Lung microvascular endothelial cell (primary cell): ENCODE measurements around the gene GPC5. TPM values are rescaled to one million over a fixed set of nuclear protein-coding genes. Genes with fewer than 3 reads are reported as not detected.
"Not testable (repeated sequence)": the region's sequence is repeated elsewhere in the genome, so short reads cannot be mapped to it uniquely, and the experiment has no call there.

Source experiments
- DNase-seq, 2 donors: peaks; one replicate each; pipeline versions ENCODE4 v3.0.0 to v3.0.0-alpha.2; 2010; ENCODE audit warnings: low read depth in 2 of 2
- total RNA-seq: library from RNA; depleted of rRNA; stranded (reverse); fragments of >200 nt; gene quantifications from 2 replicates; pipeline ENCODE4 v1.2.1, GENCODE V29; 2014

Gene GPC5
- total RNA-seq = 0.79 and 1.1 TPM in 2 replicates

DNA sequence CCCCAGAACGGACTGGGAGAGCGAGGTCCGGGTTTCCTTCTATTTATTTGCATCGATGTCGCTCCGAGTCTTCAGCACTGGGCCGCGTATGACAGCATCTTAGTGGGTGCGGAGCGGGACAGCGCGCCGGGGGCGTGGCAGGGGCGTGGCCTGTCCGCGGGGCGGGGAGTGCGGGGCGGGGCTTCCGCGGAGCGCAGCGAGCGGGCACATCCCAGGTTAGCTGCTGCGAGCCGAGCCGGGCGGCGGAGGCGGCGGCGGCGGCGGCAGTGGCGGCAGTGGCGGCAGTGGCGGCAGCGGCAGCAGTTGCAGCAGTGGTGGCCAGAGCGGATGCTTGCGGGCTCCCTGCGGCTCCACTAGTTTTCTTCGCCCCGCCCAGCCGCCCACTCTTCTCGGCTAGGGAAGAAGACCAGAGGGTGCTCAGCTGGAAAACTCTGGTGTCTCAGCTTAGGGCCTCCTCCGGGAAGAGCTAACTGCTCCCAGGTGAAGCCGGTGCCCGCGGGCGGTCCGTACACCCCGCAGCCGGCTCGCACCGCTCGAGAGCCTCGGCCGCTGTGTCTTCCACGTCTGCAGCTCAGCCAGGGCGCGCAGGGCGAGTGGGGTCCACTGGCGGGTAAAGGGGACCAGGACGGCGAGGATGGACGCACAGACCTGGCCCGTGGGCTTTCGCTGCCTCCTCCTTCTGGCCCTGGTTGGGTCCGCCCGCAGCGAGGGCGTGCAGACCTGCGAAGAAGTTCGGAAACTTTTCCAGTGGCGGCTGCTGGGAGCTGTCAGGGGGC, at the start of gene GPC5:
Gene GPC5 (plus strand): TSS at position 209 of the 776 bp plus-strand sequence.
- DNase-seq = peak; percentile 60 to 66

DNA sequence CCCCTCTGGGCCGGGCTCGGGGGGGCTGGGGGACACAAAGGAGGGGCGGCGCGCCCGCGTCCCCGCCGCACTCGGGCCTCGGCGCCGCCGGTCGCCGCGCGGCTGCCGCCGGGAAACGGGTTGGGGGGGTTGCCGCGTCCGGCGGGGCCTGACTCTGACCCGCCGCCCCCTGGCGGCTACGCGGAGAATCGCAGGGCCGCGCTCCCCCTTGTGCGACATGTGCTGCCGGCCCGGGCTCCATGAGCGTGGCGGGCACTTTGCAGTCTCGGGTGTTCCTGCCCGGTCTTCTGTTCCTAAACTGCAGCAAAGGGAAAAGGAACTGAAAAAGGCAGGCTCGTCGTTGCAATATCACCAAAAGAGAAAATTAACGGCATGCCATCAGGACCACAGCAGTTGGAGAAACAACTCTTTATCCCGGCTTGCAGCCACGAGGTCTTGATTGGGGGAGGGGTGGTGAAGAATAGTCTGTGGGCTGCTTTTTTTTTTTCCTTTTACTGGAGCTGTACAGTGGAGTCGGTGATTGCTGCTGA, 49.5 kb upstream of the GPC5 start:
- DNase-seq = peak; percentile 88 to 93

DNA sequence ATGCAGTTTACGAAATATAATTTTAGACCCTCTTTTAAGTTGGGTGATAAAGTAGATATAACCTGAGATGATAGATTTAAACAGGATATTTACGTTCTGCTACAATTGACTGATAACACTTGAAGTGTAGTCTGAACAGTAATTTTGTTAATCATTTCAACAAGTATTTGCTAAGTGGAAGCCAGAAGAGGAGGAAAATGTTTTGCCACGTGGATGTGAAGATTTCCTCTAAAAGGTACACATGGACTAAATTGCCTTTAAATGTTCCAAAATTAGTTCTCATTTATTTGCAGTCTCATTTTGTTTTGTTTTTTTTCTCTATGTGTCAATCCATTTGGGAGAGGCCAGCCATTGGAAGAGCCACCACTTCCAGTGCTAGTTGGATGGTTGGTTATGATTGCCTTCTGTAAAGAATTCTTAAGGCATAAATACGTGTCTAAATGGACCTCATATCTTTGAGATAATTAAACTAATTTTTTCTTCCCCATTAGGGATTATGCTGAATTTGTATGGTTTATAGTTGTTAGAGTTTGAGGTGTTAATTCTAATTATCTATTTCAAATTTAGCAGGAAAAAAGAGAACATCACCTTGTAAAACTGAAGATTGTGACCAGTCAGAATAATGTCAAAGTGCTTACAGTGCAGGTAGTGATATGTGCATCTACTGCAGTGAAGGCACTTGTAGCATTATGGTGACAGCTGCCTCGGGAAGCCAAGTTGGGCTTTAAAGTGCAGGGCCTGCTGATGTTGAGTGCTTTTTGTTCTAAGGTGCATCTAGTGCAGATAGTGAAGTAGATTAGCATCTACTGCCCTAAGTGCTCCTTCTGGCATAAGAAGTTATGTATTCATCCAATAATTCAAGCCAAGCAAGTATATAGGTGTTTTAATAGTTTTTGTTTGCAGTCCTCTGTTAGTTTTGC, 48.2 kb upstream of the GPC5 start:
- no peak for DNase-seq

DNA sequence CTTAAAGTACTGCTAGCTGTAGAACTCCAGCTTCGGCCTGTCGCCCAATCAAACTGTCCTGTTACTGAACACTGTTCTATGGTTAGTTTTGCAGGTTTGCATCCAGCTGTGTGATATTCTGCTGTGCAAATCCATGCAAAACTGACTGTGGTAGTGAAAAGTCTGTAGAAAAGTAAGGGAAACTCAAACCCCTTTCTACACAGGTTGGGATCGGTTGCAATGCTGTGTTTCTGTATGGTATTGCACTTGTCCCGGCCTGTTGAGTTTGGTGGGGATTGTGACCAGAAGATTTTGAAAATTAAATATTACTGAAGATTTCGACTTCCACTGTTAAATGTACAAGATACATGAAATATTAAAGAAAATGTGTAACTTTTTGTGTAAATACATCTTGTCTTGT, 47.3 kb upstream of the GPC5 start:
- DNase-seq = no peak

DNA sequence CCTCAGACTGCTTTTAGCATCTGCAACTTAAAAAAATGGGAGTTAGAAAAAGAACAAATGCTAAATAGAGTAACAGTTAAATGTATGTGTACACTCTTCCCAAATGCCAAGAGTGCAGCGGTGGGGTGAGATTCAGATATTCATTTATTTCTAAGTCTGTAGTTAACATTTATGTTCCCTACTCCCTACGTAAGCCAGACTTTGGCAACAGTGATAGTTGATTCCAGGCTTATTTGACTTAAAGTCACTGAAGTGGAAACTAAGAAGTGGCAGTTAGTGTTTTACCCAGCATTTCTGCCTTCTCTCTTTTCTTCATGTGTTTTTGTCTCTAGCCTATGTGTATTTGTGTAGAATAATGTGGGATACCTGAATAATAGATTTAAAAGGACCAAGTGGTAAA, 46.4 kb upstream of the GPC5 start:
- DNase-seq = no peak

DNA sequence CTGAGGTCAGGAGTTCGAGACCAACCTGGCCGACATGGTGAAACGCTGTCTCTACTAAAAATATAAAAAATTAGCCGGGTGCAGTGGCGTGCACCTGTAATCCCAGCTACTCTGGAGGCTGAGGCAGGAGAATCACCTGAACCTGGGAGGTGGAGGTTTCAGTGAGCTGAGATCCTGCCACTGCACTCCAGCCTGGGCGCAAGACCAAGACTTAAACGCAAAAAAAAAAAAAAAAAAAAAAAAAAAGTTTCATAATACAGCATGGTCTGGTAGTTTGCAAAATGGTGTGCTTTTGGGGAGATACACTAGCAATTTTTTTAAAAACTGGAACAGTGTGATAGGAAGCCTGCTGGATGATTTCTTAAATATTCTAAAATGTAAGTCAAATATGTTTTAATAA, 45.5 kb upstream of the GPC5 start:
- DNase-seq = not testable (repeated sequence)

DNA sequence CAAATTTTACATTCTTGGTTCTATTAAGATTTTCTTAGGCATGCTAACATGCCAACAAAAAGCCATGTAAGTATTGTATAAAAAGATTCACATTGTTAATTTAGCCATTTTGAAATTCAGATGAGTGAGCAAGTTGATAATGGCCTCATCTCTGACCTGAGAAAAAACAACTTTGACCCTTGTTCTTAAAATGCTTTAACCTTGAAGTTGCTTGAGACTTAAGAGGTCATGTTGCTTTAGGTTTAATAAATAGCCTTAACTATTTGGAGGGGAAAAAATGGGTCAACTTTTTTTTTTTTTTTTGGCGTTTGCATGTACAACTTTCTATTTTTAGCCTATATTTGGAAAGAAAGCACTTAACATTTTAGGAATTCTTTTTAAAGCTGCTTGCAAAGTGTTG, 44.9 kb upstream of the GPC5 start:
- no peak for DNase-seq

DNA sequence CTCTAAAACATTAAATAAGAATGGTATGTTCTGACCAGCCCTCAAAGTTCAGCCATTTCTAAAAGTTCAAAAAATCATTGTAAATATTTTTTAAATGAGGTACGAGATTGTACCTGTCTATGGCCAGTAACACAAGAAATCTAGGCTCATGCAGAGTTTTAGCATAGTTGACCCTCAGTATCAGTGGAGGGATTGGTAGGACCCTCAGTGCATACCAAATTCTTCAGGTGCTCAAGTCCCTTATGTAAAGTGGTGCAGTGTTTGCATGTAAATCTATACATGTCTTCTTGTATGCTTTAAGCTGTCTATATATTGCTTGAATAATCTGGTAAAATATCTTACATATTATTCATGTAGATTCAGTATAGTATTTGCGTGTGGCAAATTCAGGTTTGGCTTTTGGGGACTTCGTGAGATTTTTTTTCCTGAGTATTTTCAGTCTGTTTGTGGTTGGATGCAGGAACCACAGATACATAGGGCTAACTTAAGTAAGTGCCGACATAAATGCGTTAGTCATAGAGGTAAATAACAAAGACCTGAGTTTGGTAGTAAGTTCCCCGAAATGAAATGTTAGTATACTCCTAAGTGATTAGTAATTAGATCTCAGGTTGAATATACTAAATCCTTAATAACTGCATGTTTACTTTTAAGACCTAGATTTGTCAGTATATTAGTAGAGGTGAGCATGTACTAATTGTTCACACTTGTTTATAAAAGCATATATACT, 43.2 kb upstream of the GPC5 start:
- DNase-seq = no peak

DNA sequence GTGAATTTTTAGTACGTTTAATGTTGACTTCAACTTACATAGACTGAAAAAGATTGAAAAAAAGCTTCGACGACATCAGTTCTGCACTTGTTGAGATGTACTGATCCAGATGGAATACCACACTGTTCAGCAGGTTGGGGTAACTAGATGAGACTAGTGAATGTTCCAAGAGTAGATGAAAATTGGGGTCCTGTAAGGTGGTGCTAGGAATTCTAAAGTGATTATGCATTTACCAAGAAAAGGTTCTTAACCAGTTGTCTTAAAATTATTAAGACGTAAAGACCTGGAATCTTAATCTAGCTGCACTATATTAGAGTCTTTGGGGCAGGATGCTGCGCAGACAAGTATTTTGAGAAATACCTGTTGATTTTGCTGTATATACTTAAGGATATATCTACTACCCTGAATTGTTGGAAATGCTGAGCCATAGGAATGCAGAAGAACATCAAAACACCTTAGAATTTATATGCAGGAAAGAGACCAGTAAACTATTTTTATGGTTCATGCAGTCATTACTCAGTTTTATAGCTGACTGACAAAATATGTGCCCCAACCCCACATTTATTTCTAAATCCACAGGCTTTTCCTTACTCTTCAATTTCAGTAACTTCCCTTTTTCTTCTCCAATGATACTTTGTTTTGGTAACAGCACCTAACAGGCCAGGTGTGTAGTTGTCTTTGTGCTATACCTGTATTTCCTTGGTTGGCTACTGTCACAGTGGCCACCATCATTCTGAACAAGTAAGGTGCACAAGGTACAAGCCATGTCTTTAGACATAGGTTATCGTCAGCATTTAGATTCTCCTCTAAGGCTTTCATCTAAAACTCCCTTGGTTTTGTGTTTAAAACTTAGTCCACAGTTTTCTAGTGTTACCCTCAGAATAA, 42.4 kb upstream of the GPC5 start:
- no peak for DNase-seq

DNA sequence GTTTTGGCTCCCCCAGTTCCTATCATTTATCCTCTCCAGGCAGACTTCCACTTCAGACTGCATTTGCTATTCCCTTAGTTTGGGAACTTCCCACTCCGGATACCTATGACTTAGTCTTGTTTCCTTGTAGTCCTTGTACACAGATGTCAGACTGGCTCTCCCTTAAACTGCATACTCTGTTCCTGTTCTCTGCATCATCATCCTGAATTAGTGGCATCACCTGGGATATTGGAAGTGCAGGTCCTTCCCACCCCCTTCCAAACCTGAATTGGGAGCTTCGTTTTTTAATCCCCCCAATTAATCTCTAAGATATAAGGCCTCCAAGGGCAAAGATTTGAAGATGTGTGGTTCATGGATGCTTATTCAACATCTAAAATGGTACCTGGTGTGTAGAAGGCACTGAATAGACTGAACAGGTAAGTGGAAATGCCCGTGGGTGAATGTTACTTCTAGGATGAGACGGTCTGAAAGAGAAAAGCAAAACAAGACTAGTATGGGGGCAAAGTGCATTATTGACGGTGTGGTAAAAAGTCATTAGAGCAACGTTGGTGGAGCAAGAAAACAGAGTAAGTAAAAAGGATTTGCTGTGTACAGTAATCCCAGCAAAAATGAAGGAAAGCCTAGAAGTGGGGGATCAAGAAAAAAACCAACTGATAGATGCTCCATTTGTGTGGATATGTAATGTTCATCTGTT, 41.4 kb upstream of the GPC5 start:
- DNase-seq = no peak

DNA sequence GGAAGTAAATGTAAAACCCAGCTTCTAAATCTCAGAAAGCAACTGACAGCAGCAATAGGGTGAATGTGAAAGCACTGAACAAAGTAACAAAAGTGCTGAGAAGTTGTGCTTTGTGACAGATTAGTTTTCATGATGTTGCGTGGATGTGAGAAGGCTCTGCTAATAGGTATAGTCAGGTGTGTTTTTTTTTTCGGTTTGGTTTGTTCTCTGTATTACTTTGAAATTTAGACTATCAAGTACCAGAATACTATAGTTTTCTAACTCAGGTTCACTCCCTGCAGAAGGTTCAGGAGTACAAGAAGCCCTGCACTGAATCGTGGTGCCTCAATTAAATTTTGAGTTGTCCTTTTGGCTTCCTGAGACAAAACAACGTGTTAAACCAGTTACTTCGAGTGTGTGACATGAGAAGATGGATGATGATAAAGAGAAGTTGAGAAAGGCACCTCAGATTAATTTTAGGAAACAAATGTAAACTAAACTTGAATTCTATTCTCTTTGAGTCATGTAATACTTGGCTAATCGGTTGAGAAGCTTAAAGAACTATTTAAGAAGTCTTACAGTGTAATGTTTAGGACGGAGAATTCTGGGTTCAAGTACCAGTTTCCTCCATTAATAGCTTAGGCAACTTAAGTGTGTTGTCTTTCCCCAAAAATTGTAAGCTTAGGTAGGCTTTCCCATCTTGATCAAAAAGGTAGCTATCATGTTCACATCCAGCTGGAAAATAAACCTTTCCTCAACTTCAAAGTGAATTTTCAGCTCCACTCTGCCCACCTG, 40.6 kb upstream of the GPC5 start:
- no peak for DNase-seq

DNA sequence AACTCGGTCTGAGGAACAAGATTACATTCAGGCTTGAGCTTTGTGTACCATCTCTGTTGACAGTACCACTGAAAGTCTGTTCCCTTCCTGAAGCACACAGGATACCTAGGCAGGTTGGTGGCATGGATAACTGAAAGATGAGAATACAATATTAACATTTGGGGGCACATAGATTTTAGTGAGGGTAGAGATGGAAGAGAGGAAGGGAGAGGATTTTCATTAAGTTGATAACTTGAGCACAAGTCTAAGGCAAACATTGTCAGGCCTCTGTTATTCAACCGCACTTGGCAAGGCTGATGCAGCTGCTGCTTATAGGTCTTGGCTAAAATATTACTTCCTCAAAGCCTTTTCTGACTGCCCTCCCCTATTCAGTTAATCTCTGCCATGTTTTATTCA, 40.0 kb upstream of the GPC5 start:
- no peak for DNase-seq

DNA sequence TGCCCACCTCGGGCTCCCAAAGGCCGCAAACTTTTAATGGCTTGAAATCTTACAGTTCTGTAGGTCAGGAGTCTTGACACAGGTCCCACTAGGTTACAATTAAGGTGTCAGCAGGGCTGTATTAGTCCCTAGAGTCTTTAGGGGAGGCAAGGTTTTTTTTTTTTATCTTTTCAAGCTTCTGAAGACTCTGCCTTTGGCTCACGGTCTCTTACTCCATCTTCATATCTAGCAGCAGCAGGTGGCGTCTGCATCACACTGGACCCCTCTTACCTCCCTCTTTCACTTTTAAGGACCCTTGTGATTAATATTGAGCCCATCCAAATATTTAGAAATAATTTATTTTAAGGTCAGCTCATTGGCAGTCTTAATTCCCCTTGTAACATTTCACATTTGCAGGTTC, 39.3 kb upstream of the GPC5 start:
- DNase-seq = no peak

DNA sequence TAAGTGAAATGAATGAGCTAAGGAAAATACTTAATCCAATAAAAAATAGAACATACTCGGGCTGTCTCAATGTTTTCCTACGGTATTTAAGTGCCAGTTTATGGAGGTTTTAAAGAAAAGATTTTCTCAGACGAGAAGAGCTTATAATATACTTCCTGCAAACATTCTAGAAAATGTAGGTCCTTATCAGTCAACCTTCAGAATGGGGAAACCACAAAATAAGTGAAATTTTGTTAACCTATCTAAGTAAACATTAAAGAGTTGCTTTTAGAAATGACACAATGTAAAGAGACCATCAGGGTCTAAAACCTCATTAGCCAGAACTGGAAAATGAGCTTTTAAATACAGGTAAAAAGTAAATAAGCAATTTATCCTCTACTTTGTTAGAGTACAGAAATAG, 38.8 kb upstream of the GPC5 start:
- DNase-seq = no peak

DNA sequence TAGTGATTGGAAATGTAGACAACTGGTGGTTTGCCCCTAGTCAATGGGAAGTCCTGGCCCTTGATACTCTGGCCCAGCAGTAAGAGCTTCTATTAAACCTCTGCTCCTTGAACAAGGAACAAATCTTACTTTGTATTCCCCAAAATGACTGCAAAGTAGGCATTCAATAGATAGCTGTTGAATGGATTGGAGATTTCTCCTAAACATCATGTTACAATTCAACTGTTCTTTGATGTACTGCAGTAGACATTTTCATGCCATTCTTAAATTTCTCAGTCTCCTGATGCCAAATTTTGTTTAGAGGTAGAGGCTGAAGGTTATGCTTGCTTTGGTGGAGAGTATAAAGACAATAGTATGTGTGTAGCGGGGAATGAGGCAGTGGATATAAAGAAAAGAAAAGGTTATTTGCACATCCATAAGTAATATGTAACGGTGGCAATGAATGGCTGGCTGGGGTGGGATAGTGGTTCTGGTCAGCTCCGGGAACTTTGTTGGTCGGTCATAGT, 38.1 kb upstream of the GPC5 start:
- no peak for DNase-seq

DNA sequence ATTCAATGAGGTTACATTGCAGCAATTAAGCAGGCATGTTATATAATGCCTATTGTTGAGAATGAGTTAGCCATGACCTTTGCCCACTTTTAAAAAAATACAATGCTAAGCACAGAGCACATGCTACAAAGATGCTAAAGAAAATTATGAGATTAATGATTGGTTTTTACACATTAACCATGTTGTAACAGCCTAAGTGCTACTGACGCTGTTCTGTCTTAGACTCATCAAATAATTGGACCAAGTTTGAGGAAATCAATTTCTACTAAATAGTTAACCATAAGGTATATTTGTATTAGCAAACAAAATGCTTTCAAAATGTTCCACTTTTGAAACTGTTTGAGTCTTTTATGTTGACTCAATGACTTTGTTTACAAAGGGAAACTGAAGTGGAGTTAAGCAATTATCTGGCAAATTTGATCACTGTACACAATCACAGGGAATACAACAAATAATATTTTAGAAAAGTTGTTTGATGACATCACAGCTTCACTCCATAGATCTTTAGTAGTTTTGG, 36.6 kb upstream of the GPC5 start:
- DNase-seq = no peak

DNA sequence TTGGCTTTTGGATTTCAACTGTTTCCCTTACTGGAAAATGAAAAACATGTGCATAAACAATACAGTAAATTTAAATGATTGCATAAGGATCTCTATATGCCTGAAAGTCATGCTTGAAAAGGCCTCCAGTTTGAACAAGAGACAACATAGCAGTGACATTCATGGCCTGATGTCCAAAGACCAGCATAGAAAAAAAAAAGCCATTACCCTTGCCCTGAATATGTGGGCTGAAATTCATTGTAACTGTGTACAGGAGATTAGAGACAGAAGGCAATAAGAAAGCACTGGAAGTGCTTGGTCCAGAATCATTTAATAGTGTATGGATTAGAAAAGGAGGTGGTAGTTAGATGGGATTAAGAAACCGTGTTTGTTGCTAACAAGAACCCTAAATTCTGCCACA, 35.5 kb upstream of the GPC5 start:
- no peak for DNase-seq

DNA sequence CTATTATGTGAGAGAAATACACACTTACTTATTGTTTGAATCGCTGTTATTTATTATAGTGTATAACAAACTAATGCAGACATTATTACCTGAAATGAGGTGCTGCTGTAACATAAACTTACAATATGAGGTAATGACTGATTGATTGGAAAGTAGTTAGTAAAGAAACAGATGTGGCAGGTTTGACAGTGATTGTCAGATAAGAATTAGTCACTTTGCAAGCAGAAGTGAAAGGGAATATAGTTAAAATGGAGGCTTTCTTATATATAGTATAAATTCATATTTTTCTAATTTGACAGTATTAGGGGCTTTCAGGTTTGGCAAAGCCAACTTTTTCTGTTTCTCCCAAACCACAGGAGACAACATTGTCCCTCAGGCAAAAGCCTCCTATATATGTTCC, 30.3 kb upstream of the GPC5 start:
- no peak for DNase-seq
